Right atrium auricular region (tissue), 2 donors: Measurements from ENCODE around the gene AGO3. TPM values are rescaled to one million over a fixed set of nuclear protein-coding genes. Genes with fewer than 3 reads are reported as not detected.
"Not testable (repeated sequence)": the region's sequence is repeated elsewhere in the genome, so short reads cannot be mapped to it uniquely, and the experiment has no call there.

Source experiments
- DNase-seq: peaks from one replicate; pipeline ENCODE4 v3.0.0-alpha.2; 2019; ENCODE audit warnings: low spot score
- H3K27ac ChIP-seq, 2 donors: fragments of 200-600 bp; sonication (generic); 1 replicate in 1 of 2; 2 replicates in 1 of 2; pipeline ENCODE4 v1.5.1; 2016 to 2019
- H3K27me3 ChIP-seq, 2 donors: fragments of 200-600 bp; sonication (generic); one replicate each; pipeline versions ENCODE4 v1.5.1 to v1.6.0; 2017 to 2019
- H3K36me3 ChIP-seq: fragments of 200-600 bp; sonication (generic); one replicate; pipeline ENCODE4 v1.5.1; 2016
- H3K4me1 ChIP-seq, 2 donors: fragments of 200-600 bp; sonication (generic); one replicate each; pipeline versions ENCODE4 v1.5.1 to v1.6.0; 2017 to 2019
- H3K4me3 ChIP-seq, 2 donors: fragments of 200-600 bp; sonication (generic); 1 replicate in 1 of 2; 2 replicates in 1 of 2; pipeline ENCODE4 v1.5.1; 2017 to 2019; ENCODE audit warnings: mild to moderate bottlenecking in 1 of 2, moderate library complexity in 1 of 2
- H3K9me3 ChIP-seq, 2 donors: fragments of 200-600 bp; sonication (generic); one replicate each; pipeline ENCODE4 v1.5.1; 2019
- CTCF ChIP-seq, 2 donors: fragments of 200-600 bp; sonication (generic); IDR thresholded peaks; one replicate each; pipeline ENCODE4 v1.5.1; 2019; ENCODE audit warnings: antibody characterized with exemption in 2 of 2
- total RNA-seq, 2 donors: library from RNA; depleted of rRNA; stranded (reverse); fragments of >200 nt; gene quantifications; one replicate each; pipeline ENCODE4 v1.1.0, GENCODE V29; 2016

AGO3 gene
- total RNA-seq, 2 donors from 2014 or later = 10.1 to 10.6 TPM

- Histone ChIP-seq H3K27ac (no peak overlapping the region), H3K4me1 (no peaks in the 10 kb centered on the region), H3K9me3 (no peaks in the 10 kb centered on the region), H3K36me3 (peaks cover 4% of the 10 kb centered on the region), H3K27me3 (no peaks in the 10 kb centered on the region), H3K4me3 (no peak overlapping the region)
- DNase-seq = no peak
- TF ChIP-seq CTCF (IDR thresholded peaks at IDR 0.05) = no peak
Observed at GRCh38 chr1:35958558-35958957, 27.7 kb downstream of the AGO3 start.

GRCh38 chr1:35959304-35959703 is 28.4 kb downstream of the AGO3 start:
- TF ChIP-seq CTCF (IDR thresholded peaks at IDR 0.05) = no peak
- DNase-seq = no peak

GRCh38 chr1:35962952-35963351 is 32.0 kb downstream of the AGO3 start:
- TF ChIP-seq CTCF (IDR thresholded peaks at IDR 0.05) = no peak
- DNase-seq = no peak
- Histone ChIP-seq H3K4me3 (no peak overlapping the region), H3K9me3 (no peaks in the 10 kb centered on the region), H3K4me1 (no peaks in the 10 kb centered on the region), H3K27ac (no peak overlapping the region), H3K36me3 (peaks cover 3% of the 10 kb centered on the region), H3K27me3 (no peaks in the 10 kb centered on the region)

More at GRCh38 chr1:35959304-35959703, 28.4 kb downstream of the AGO3 start:
- H3K36me3 ChIP-seq = peaks cover 4% of the 10 kb centered on the region
- H3K27me3 ChIP-seq = no peaks in the 10 kb centered on the region
- H3K9me3 ChIP-seq = no peaks in the 10 kb centered on the region
- no peaks in the 10 kb centered on the region for H3K4me1 ChIP-seq
- H3K4me3 ChIP-seq = no peak overlapping the region
- no peak overlapping the region for H3K27ac ChIP-seq

GRCh38 chr1:35964277-35964676 is 33.4 kb downstream of the AGO3 start:
- DNase-seq, H3K27me3 ChIP-seq, H3K4me1 ChIP-seq, H3K27ac ChIP-seq, H3K36me3 ChIP-seq, H3K9me3 ChIP-seq, H3K4me3 ChIP-seq: not testable (repeated sequence)

GRCh38 chr1:35968396-35968795 is 37.5 kb downstream of the AGO3 start:
- Histone ChIP-seq H3K4me1 (no peaks in the 10 kb centered on the region), H3K9me3 (no peaks in the 10 kb centered on the region), H3K27ac (no peak overlapping the region), H3K4me3 (no peak overlapping the region), H3K27me3 (no peaks in the 10 kb centered on the region), H3K36me3 (peaks cover 17% of the 10 kb centered on the region)
- no peak for TF ChIP-seq CTCF (IDR thresholded peaks at IDR 0.05)
- DNase-seq = no peak

- Histone ChIP-seq H3K9me3 (no peaks in the 10 kb centered on the region), H3K36me3 (peaks cover 27% of the 10 kb centered on the region), H3K27ac (no peak overlapping the region), H3K27me3 (no peaks in the 10 kb centered on the region), H3K4me3 (no peak overlapping the region), H3K4me1 (no peaks in the 10 kb centered on the region)
- no peak for TF ChIP-seq CTCF (IDR thresholded peaks at IDR 0.05)
- no peak for DNase-seq
Observed at GRCh38 chr1:35971601-35972000, 40.7 kb downstream of the AGO3 start.

- peaks cover 27% of the 10 kb centered on the region for H3K36me3 ChIP-seq
- H3K27ac ChIP-seq, H3K4me3 ChIP-seq, H3K4me1 ChIP-seq, H3K9me3 ChIP-seq, H3K27me3 ChIP-seq, DNase-seq: not testable (repeated sequence)
Observed at GRCh38 chr1:35972631-35973030, 41.7 kb downstream of the AGO3 start.
